A549 treated with AZD2906 at 1 μM for 4 hours (cell line): Measurements from ENCODE around the gene PTPRC. TPM values are rescaled to one million over a fixed set of nuclear protein-coding genes. Genes with fewer than 3 reads are reported as not detected.

Source experiments
- total RNA-seq: library from RNA; stranded (reverse); fragments of 200-300 nt; extraction: Qiagen RNA extraction; gene quantifications from 5 replicates; pipeline ENCODE4 v1.2.3, GENCODE V29; 2022

The PTPRC gene
- not detected in 5 replicates for total RNA-seq

GRCh38 chr1:198638894-198639635 is at the start of gene PTPRC:
TSS of gene PTPRC (plus strand) at chr1:198639040. CDS start at chr1:198639269, 229 bp downstream.

Other genes with a start within 250 kb of the PTPRC start
- not detected in 5 replicates for gene ATP6V1G3, start 98.4 kb upstream of the PTPRC start, total RNA-seq